GM23338 (cell line): ENCODE data around the gene PDP2. TPM values are rescaled to one million over a fixed set of nuclear protein-coding genes. Genes with fewer than 3 reads are reported as not detected.

Experiments used
- ATAC-seq: fragments of 200-7000 bp; cut with Tn5 transposase; 3 replicates; pipeline ENCODE4 v1.9.1; 2020
- DNase-seq: peaks from one replicate; pipeline ENCODE4 v3.0.0-alpha.2; 2015; ENCODE audit warnings: low spot score
- H2AFZ ChIP-seq: fragments of 200-600 bp; sonication (generic); 2 replicates; pipeline ENCODE4 v1.8.0; 2016; ENCODE audit warnings: antibody characterized with exemption, mild to moderate bottlenecking, moderate library complexity
- H3F3A ChIP-seq: fragments of 200-600 bp; sonication (generic); replicated peaks from 2 replicates; pipeline ENCODE4 v1.8.0; 2017; ENCODE audit warnings: antibody characterized with exemption, mixed run types, low read depth
- H3K27ac ChIP-seq: fragments of 200-600 bp; sonication (generic); 2 replicates; pipeline ENCODE4 v1.6.1; 2016; ENCODE audit warnings: low read depth
- H3K27me3 ChIP-seq: fragments of 200-600 bp; sonication (generic); 2 replicates; pipeline ENCODE4 v1.8.0; 2016; ENCODE audit warnings: mild to moderate bottlenecking, mixed run types, moderate library complexity; ENCODE audit not compliant: insufficient read depth
- H3K36me3 ChIP-seq: fragments of 200-600 bp; sonication (generic); 2 replicates; pipeline ENCODE4 v1.8.0; 2016; ENCODE audit warnings: mild to moderate bottlenecking; ENCODE audit not compliant: insufficient read depth
- H3K4me1 ChIP-seq: fragments of 200-600 bp; sonication (generic); 2 replicates; pipeline ENCODE4 v1.8.0; 2016; ENCODE audit warnings: mild to moderate bottlenecking, moderate library complexity; ENCODE audit not compliant: insufficient read depth
- H3K4me2 ChIP-seq: fragments of 200-600 bp; sonication (generic); 2 replicates; pipeline ENCODE4 v1.7.1; 2017; ENCODE audit warnings: mixed run types
- H3K4me3 ChIP-seq: fragments of 200-600 bp; sonication (generic); 2 replicates; pipeline ENCODE4 v1.6.1; 2016; ENCODE audit warnings: mixed run types
- H3K79me2 ChIP-seq: fragments of 200-600 bp; sonication (generic); replicated peaks from 2 replicates; pipeline ENCODE4 v1.8.0; 2017; ENCODE audit warnings: mild to moderate bottlenecking; ENCODE audit not compliant: insufficient read depth
- H3K9me2 ChIP-seq: fragments of 200-600 bp; sonication (generic); 2 replicates; pipeline ENCODE4 v1.8.0; 2017; ENCODE audit not compliant: insufficient read depth
- H4K20me1 ChIP-seq: fragments of 200-600 bp; sonication (generic); replicated peaks from 2 replicates; pipeline ENCODE4 v1.8.0; 2017; ENCODE audit warnings: mild to moderate bottlenecking; ENCODE audit not compliant: insufficient read depth
- H3K27ac Mint-ChIP-seq: 2 replicates; pipeline ENCODE4 v1.8.0; 2020; ENCODE audit warnings: inconsistent platforms, mild to moderate bottlenecking, moderate library complexity, mixed read lengths
- H3K27me3 Mint-ChIP-seq: 3 replicates; pipeline ENCODE4 v1.8.0; 2022; ENCODE audit warnings: low read depth, mild to moderate bottlenecking, moderate library complexity, mixed read lengths, inconsistent platforms; ENCODE audit not compliant: insufficient read depth, poor library complexity
- H3K36me3 Mint-ChIP-seq: 3 replicates; pipeline ENCODE4 v1.8.0; 2021; ENCODE audit warnings: low read depth, mild to moderate bottlenecking, inconsistent platforms, moderate library complexity, mixed read lengths
- H3K4me1 Mint-ChIP-seq: 3 replicates; pipeline ENCODE4 v1.8.0; 2020; ENCODE audit warnings: mild to moderate bottlenecking, inconsistent platforms, mixed read lengths
- H3K4me3 Mint-ChIP-seq: 3 replicates; pipeline ENCODE4 v1.8.0; 2021; ENCODE audit warnings: moderate library complexity, mild to moderate bottlenecking, inconsistent platforms, mixed read lengths
- H3K9me3 Mint-ChIP-seq: 3 replicates; pipeline ENCODE4 v1.8.0; 2020; ENCODE audit warnings: moderate library complexity, mild to moderate bottlenecking, inconsistent platforms, mixed read lengths
- CREB1 ChIP-seq: fragments of 250-450 bp; sonication (Bioruptor Pico); IDR thresholded peaks from 2 replicates; pipeline ENCODE4 v1.5.0; 2020; ENCODE audit warnings: low read depth, mild to moderate bottlenecking, moderate library complexity
- ETS1 ChIP-seq: IDR thresholded peaks from 2 replicates; pipeline ENCODE4 v1.6.1; 2016; ENCODE audit warnings: antibody characterized with exemption
- EZH2 ChIP-seq: fragments of 200-600 bp; sonication (generic); IDR thresholded peaks from one replicate; pipeline ENCODE4 v1.8.0; 2017; ENCODE audit warnings: antibody characterized with exemption, mild to moderate bottlenecking, low read depth; ENCODE audit not compliant: unreplicated experiment
- EZH2phosphoT487 ChIP-seq: fragments of 200-600 bp; sonication (generic); IDR thresholded peaks from one replicate; pipeline ENCODE4 v1.8.1; 2018; ENCODE audit warnings: antibody characterized with exemption; ENCODE audit not compliant: unreplicated experiment
- JUNB ChIP-seq: IDR thresholded peaks from one replicate; pipeline ENCODE4 v1.6.1; 2016; ENCODE audit warnings: antibody characterized with exemption; ENCODE audit not compliant: unreplicated experiment
- NANOG ChIP-seq: IDR thresholded peaks from 2 replicates; pipeline ENCODE4 v1.6.1; 2016; ENCODE audit warnings: antibody characterized with exemption, borderline replicate concordance
- POLR2AphosphoS5 ChIP-seq: IDR thresholded peaks from 2 replicates; pipeline ENCODE4 v1.6.1; 2016; ENCODE audit warnings: antibody characterized with exemption, low read depth
- STAT1 ChIP-seq: IDR thresholded peaks from one replicate; pipeline ENCODE4 v1.6.1; 2016; ENCODE audit warnings: antibody characterized with exemption; ENCODE audit not compliant: unreplicated experiment
- ZNF114 ChIP-seq: fragments of 250-450 bp; sonication (Bioruptor Pico); IDR thresholded peaks from 2 replicates; pipeline ENCODE4 v1.5.0; 2020; ENCODE audit warnings: mild to moderate bottlenecking, moderate library complexity
- ZNF331 ChIP-seq: fragments of 250-450 bp; sonication (Bioruptor Pico); IDR thresholded peaks from 2 replicates; pipeline ENCODE4 v1.5.0; 2020; ENCODE audit warnings: low read depth, mild to moderate bottlenecking, moderate library complexity
- polyA plus RNA-seq: library from polyadenylated mRNA; unstranded; fragments of >200 nt; fragmentation: Nextera tagmentation; extraction: Ambion mirVana; gene quantifications from 2 replicates; pipeline ENCODE4 v1.2.1, GENCODE V29; 2016
- total RNA-seq: library from RNA; depleted of rRNA; stranded (reverse); fragments of >200 nt; shearing (Covaris generic); gene quantifications from 2 replicates; pipeline ENCODE4 v1.2.3, GENCODE V29; 2014
- TF ChIP-seq, protein P1 (sequence below), 2 experiments: fragments of 200-600 bp in 1 of 2; sonication (generic) in 1 of 2; conservative IDR thresholded peaks; 2 replicates each; pipeline versions ENCODE4 v1.5.1 to v1.6.1; 2016 to 2017; ENCODE audit warnings: antibody characterized with exemption in 2 of 2, low read depth in 2 of 2, mild to moderate bottlenecking in 2 of 2, moderate library complexity in 1 of 2
- TF ChIP-seq, protein P2 (sequence below): IDR thresholded peaks from one replicate; pipeline ENCODE4 v1.6.1; 2018; ENCODE audit warnings: antibody characterized with exemption; ENCODE audit not compliant: unreplicated experiment
- TF ChIP-seq, protein P3 (sequence below): fragments of 250-450 bp; sonication (Bioruptor Pico); IDR thresholded peaks from 2 replicates; pipeline ENCODE4 v1.5.0; 2020; ENCODE audit warnings: mild to moderate bottlenecking, moderate library complexity

The PDP2 gene
- total and polyA plus RNA-seq, 2 experiments from 2014 or later = 9.0 to 23.2 TPM

DNA sequence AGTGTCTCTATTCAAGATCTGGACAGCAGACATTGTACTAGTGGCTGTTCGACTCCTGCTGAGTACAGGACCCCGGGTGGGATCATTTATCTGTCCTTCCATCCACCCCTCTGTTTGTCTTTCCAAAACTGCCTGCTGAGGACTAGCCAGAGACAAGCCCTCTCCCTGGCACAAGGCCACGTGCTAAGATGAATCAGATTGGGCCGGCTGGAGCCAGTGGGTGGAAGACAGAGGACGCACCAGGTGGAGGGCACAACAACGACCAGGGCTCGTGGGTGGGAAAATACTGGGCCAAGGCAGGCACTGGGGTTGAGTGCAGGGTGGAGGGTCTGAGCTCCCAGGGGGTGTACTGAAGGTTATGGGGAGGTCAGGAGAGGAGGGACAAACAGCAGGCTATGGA is 37.5 kb upstream of the PDP2 start:
- H3K27me3 ChIP-seq = peaks cover 51% of the 10 kb centered on the region
- H3K4me3 Mint-ChIP-seq = no peak overlapping the region; the same call in 2 of the 3 replicates
- H3K27me3 Mint-ChIP-seq = peaks cover 40% of the 10 kb centered on the region

More for the DNA sequence above, 37.5 kb upstream of the PDP2 start:
- Histone ChIP-seq H3F3A (0 out of 2 replicates have a peak, but pooled peaks cover 6% of the 10 kb centered on the region), H3K4me2 (no peak overlapping the region), H3K4me3 (no peak overlapping the region), H3K36me3 (no peaks in the 10 kb centered on the region), H3K9me2 (no peaks in the 10 kb centered on the region; the same call in 1 of the 2 replicates), H3K79me2 (no peaks in the 10 kb centered on the region), H3K27ac (no peak overlapping the region), H2AFZ (no peak overlapping the region), H4K20me1 (no peaks in the 10 kb centered on the region), H3K4me1 (no peaks in the 10 kb centered on the region; the same call in 1 of the 2 replicates)
- Mint-ChIP-seq H3K27ac (no peak overlapping the region), H3K9me3 (no peaks in the 10 kb centered on the region; the same call in 2 of the 3 replicates), H3K4me1 (peaks cover 16% of the 10 kb centered on the region), H3K36me3 (no peaks in the 10 kb centered on the region)
- ATAC-seq (no peak), DNase-seq (no peak)
- TF ChIP-seq, protein P1, sequence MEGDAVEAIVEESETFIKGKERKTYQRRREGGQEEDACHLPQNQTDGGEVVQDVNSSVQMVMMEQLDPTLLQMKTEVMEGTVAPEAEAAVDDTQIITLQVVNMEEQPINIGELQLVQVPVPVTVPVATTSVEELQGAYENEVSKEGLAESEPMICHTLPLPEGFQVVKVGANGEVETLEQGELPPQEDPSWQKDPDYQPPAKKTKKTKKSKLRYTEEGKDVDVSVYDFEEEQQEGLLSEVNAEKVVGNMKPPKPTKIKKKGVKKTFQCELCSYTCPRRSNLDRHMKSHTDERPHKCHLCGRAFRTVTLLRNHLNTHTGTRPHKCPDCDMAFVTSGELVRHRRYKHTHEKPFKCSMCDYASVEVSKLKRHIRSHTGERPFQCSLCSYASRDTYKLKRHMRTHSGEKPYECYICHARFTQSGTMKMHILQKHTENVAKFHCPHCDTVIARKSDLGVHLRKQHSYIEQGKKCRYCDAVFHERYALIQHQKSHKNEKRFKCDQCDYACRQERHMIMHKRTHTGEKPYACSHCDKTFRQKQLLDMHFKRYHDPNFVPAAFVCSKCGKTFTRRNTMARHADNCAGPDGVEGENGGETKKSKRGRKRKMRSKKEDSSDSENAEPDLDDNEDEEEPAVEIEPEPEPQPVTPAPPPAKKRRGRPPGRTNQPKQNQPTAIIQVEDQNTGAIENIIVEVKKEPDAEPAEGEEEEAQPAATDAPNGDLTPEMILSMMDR (conservative IDR thresholded peaks at IDR 0.05; ENCODE audit: low read depth in 2 of 2) = no peak
- TF ChIP-seq EZH2phosphoT487 (no peak), STAT1 (no peak), JUNB (no peak), ETS1 (no peak), ZNF114 (CRISPR knock-in tag) (no peak), ZNF331 (no peak), CREB1 (no peak), POLR2AphosphoS5 (no peak), NANOG (no peak), EZH2 (no peak)
- TF ChIP-seq, protein P2, sequence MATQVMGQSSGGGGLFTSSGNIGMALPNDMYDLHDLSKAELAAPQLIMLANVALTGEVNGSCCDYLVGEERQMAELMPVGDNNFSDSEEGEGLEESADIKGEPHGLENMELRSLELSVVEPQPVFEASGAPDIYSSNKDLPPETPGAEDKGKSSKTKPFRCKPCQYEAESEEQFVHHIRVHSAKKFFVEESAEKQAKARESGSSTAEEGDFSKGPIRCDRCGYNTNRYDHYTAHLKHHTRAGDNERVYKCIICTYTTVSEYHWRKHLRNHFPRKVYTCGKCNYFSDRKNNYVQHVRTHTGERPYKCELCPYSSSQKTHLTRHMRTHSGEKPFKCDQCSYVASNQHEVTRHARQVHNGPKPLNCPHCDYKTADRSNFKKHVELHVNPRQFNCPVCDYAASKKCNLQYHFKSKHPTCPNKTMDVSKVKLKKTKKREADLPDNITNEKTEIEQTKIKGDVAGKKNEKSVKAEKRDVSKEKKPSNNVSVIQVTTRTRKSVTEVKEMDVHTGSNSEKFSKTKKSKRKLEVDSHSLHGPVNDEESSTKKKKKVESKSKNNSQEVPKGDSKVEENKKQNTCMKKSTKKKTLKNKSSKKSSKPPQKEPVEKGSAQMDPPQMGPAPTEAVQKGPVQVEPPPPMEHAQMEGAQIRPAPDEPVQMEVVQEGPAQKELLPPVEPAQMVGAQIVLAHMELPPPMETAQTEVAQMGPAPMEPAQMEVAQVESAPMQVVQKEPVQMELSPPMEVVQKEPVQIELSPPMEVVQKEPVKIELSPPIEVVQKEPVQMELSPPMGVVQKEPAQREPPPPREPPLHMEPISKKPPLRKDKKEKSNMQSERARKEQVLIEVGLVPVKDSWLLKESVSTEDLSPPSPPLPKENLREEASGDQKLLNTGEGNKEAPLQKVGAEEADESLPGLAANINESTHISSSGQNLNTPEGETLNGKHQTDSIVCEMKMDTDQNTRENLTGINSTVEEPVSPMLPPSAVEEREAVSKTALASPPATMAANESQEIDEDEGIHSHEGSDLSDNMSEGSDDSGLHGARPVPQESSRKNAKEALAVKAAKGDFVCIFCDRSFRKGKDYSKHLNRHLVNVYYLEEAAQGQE = no peak
- TF ChIP-seq, protein P3, sequence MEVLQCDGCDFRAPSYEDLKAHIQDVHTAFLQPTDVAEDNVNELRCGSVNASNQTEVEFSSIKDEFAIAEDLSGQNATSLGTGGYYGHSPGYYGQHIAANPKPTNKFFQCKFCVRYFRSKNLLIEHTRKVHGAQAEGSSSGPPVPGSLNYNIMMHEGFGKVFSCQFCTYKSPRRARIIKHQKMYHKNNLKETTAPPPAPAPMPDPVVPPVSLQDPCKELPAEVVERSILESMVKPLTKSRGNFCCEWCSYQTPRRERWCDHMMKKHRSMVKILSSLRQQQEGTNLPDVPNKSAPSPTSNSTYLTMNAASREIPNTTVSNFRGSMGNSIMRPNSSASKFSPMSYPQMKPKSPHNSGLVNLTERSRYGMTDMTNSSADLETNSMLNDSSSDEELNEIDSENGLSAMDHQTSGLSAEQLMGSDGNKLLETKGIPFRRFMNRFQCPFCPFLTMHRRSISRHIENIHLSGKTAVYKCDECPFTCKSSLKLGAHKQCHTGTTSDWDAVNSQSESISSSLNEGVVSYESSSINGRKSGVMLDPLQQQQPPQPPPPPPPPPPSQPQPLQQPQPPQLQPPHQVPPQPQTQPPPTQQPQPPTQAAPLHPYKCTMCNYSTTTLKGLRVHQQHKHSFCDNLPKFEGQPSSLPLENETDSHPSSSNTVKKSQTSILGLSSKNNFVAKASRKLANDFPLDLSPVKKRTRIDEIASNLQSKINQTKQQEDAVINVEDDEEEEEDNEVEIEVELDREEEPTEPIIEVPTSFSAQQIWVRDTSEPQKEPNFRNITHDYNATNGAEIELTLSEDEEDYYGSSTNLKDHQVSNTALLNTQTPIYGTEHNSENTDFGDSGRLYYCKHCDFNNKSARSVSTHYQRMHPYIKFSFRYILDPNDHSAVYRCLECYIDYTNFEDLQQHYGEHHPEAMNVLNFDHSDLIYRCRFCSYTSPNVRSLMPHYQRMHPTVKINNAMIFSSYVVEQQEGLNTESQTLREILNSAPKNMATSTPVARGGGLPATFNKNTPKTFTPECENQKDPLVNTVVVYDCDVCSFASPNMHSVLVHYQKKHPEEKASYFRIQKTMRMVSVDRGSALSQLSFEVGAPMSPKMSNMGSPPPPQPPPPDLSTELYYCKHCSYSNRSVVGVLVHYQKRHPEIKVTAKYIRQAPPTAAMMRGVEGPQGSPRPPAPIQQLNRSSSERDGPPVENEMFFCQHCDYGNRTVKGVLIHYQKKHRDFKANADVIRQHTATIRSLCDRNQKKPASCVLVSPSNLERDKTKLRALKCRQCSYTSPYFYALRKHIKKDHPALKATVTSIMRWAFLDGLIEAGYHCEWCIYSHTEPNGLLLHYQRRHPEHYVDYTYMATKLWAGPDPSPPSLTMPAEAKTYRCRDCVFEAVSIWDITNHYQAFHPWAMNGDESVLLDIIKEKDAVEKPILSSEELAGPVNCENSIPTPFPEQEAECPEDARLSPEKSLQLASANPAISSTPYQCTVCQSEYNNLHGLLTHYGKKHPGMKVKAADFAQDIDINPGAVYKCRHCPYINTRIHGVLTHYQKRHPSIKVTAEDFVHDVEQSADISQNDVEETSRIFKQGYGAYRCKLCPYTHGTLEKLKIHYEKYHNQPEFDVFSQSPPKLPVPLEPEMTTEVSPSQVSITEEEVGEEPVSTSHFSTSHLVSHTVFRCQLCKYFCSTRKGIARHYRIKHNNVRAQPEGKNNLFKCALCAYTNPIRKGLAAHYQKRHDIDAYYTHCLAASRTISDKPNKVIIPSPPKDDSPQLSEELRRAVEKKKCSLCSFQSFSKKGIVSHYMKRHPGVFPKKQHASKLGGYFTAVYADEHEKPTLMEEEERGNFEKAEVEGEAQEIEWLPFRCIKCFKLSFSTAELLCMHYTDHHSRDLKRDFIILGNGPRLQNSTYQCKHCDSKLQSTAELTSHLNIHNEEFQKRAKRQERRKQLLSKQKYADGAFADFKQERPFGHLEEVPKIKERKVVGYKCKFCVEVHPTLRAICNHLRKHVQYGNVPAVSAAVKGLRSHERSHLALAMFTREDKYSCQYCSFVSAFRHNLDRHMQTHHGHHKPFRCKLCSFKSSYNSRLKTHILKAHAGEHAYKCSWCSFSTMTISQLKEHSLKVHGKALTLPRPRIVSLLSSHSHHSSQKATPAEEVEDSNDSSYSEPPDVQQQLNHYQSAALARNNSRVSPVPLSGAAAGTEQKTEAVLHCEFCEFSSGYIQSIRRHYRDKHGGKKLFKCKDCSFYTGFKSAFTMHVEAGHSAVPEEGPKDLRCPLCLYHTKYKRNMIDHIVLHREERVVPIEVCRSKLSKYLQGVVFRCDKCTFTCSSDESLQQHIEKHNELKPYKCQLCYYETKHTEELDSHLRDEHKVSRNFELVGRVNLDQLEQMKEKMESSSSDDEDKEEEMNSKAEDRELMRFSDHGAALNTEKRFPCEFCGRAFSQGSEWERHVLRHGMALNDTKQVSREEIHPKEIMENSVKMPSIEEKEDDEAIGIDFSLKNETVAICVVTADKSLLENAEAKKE (CRISPR knock-in tag) = no peak
